ENCODE measurements around the gene CTDSPL.

CTDSPL gene

GRCh38 chr3:37943631-37944314 is 82.1 kb downstream of the CTDSPL start:
- peaks cover 0 to 2% of the 10 kb centered on the region in 2 donors for H3K36me3 ChIP-seq (ENCODE audit: control insufficient read depth in 2 of 2, insufficient read depth in 2 of 2, low read length in 2 of 2)
- no peaks in the 10 kb centered on the region for H3K27me3 ChIP-seq (ENCODE audit: control insufficient read depth in 1 of 2, insufficient read depth in 2 of 2, low read length in 2 of 2)
- H3K27ac ChIP-seq (ENCODE audit: low read length) = peak overlapping the region; percentile 66
- H3K9ac ChIP-seq (ENCODE audit: low read length in 2 of 2) = no peak overlapping the region
- peaks cover 70% of the 10 kb centered on the region for H3K4me1 ChIP-seq (ENCODE audit: control insufficient read depth, insufficient read depth, low read length)
- no peaks in the 10 kb centered on the region for H3K9me3 ChIP-seq (ENCODE audit: control insufficient read depth in 2 of 2, low read length in 2 of 2)
- no peak overlapping the region for H3K4me3 ChIP-seq (ENCODE audit: low read length in 2 of 2)

GRCh38 chr3:37944391-37944842 is 82.7 kb downstream of the CTDSPL start:
- no peak overlapping the region for H3K27ac ChIP-seq (ENCODE audit: low read length)

GRCh38 chr3:37945156-37945806 is 83.6 kb downstream of the CTDSPL start:
- Histone ChIP-seq H3K4me1 (ENCODE audit: control insufficient read depth, insufficient read depth, low read length) (peaks cover 65% of the 10 kb centered on the region), H3K9ac (ENCODE audit: low read length in 2 of 2) (no peak overlapping the region)

More at GRCh38 chr3:37944391-37944842, 82.7 kb downstream of the CTDSPL start:
- H3K4me1 ChIP-seq (ENCODE audit: control insufficient read depth, insufficient read depth, low read length) = peaks cover 65% of the 10 kb centered on the region
- no peaks in the 10 kb centered on the region for H3K27me3 ChIP-seq (ENCODE audit: control insufficient read depth in 1 of 2, insufficient read depth in 2 of 2, low read length in 2 of 2)
- H3K36me3 ChIP-seq (ENCODE audit: control insufficient read depth in 2 of 2, insufficient read depth in 2 of 2, low read length in 2 of 2) = peaks cover 0 to 2% of the 10 kb centered on the region in 2 donors
- H3K9ac ChIP-seq (ENCODE audit: low read length in 2 of 2) = no peak overlapping the region
- H3K9me3 ChIP-seq (ENCODE audit: control insufficient read depth in 2 of 2, low read length in 2 of 2) = no peaks in the 10 kb centered on the region
- peak overlapping the region in 1 of 2 donors; percentile 44 for H3K4me3 ChIP-seq (ENCODE audit: low read length in 2 of 2)

GRCh38 chr3:37945807-37946530 is 84.3 kb downstream of the CTDSPL start:
- no peaks in the 10 kb centered on the region for H3K9me3 ChIP-seq (ENCODE audit: control insufficient read depth in 2 of 2, low read length in 2 of 2)
- peaks cover 58% of the 10 kb centered on the region for H3K4me1 ChIP-seq (ENCODE audit: control insufficient read depth, insufficient read depth, low read length)
- H3K27me3 ChIP-seq (ENCODE audit: control insufficient read depth in 1 of 2, insufficient read depth in 2 of 2, low read length in 2 of 2) = no peaks in the 10 kb centered on the region
- peak overlapping the region in 1 of 2 donors; percentile 3 for H3K4me3 ChIP-seq (ENCODE audit: low read length in 2 of 2)
- H3K27ac ChIP-seq (ENCODE audit: low read length) = peak overlapping the region; percentile 55
- peaks cover 0 to 2% of the 10 kb centered on the region in 2 donors for H3K36me3 ChIP-seq (ENCODE audit: control insufficient read depth in 2 of 2, insufficient read depth in 2 of 2, low read length in 2 of 2)
- no peak overlapping the region for H3K9ac ChIP-seq (ENCODE audit: low read length in 2 of 2)

More at GRCh38 chr3:37945156-37945806, 83.6 kb downstream of the CTDSPL start:
- Histone ChIP-seq H3K27me3 (ENCODE audit: control insufficient read depth in 1 of 2, insufficient read depth in 2 of 2, low read length in 2 of 2) (no peaks in the 10 kb centered on the region), H3K27ac (ENCODE audit: low read length) (peak overlapping the region; percentile 55), H3K36me3 (ENCODE audit: control insufficient read depth in 2 of 2, insufficient read depth in 2 of 2, low read length in 2 of 2) (peaks cover 0 to 2% of the 10 kb centered on the region in 2 donors), H3K4me3 (ENCODE audit: low read length in 2 of 2) (no peak overlapping the region), H3K9me3 (ENCODE audit: control insufficient read depth in 2 of 2, low read length in 2 of 2) (no peaks in the 10 kb centered on the region)

- Histone ChIP-seq H3K4me3 (ENCODE audit: low read length in 2 of 2) (peak overlapping the region in 1 of 2 donors; percentile 3), H3K36me3 (ENCODE audit: control insufficient read depth in 2 of 2, insufficient read depth in 2 of 2, low read length in 2 of 2) (peaks cover 0 to 2% of the 10 kb centered on the region in 2 donors), H3K27me3 (ENCODE audit: control insufficient read depth in 1 of 2, insufficient read depth in 2 of 2, low read length in 2 of 2) (no peaks in the 10 kb centered on the region), H3K27ac (ENCODE audit: low read length) (peak overlapping the region; percentile 55), H3K9me3 (ENCODE audit: control insufficient read depth in 2 of 2, low read length in 2 of 2) (no peaks in the 10 kb centered on the region), H3K4me1 (ENCODE audit: control insufficient read depth, insufficient read depth, low read length) (peaks cover 54% of the 10 kb centered on the region), H3K9ac (ENCODE audit: low read length in 2 of 2) (no peak overlapping the region)
These were observed 84.8 kb downstream of the CTDSPL start for GRCh38 chr3:37946531-37946889.

GRCh38 chr3:37949866-37950265 is 88.2 kb downstream of the CTDSPL start:
- Histone ChIP-seq H3K9me3 (ENCODE audit: control insufficient read depth in 2 of 2, low read length in 2 of 2) (no peaks in the 10 kb centered on the region), H3K4me1 (ENCODE audit: control insufficient read depth, insufficient read depth, low read length) (peaks cover 30% of the 10 kb centered on the region), H3K9ac (ENCODE audit: low read length in 2 of 2) (no peak overlapping the region), H3K27ac (ENCODE audit: low read length) (peak overlapping the region; percentile 7), H3K27me3 (ENCODE audit: control insufficient read depth in 1 of 2, insufficient read depth in 2 of 2, low read length in 2 of 2) (no peaks in the 10 kb centered on the region), H3K36me3 (ENCODE audit: control insufficient read depth in 2 of 2, insufficient read depth in 2 of 2, low read length in 2 of 2) (peaks cover 7% of the 10 kb centered on the region in 2 donors), H3K4me3 (ENCODE audit: low read length in 2 of 2) (no peak overlapping the region)

GRCh38 chr3:37952564-37952963 is 90.9 kb downstream of the CTDSPL start:
- no peak overlapping the region for H3K9ac ChIP-seq (ENCODE audit: low read length in 2 of 2)
- H3K27ac ChIP-seq (ENCODE audit: low read length) = no peak overlapping the region
- peak overlapping the region in 1 of 2 donors; percentile 19 for H3K4me3 ChIP-seq (ENCODE audit: low read length in 2 of 2)
- peaks cover 7 to 9% of the 10 kb centered on the region in 2 donors for H3K36me3 ChIP-seq (ENCODE audit: control insufficient read depth in 2 of 2, insufficient read depth in 2 of 2, low read length in 2 of 2)
- no peaks in the 10 kb centered on the region for H3K9me3 ChIP-seq (ENCODE audit: control insufficient read depth in 2 of 2, low read length in 2 of 2)
- H3K4me1 ChIP-seq (ENCODE audit: control insufficient read depth, insufficient read depth, low read length) = peaks cover 29% of the 10 kb centered on the region
- no peaks in the 10 kb centered on the region for H3K27me3 ChIP-seq (ENCODE audit: control insufficient read depth in 1 of 2, insufficient read depth in 2 of 2, low read length in 2 of 2)

- no peak overlapping the region for H3K9ac ChIP-seq (ENCODE audit: low read length in 2 of 2)
- peaks cover 31% of the 10 kb centered on the region for H3K4me1 ChIP-seq (ENCODE audit: control insufficient read depth, insufficient read depth, low read length)
- H3K27me3 ChIP-seq (ENCODE audit: control insufficient read depth in 1 of 2, insufficient read depth in 2 of 2, low read length in 2 of 2) = no peaks in the 10 kb centered on the region
- no peak overlapping the region for H3K27ac ChIP-seq (ENCODE audit: low read length)
- H3K9me3 ChIP-seq (ENCODE audit: control insufficient read depth in 2 of 2, low read length in 2 of 2) = no peaks in the 10 kb centered on the region
- no peak overlapping the region for H3K4me3 ChIP-seq (ENCODE audit: low read length in 2 of 2)
- H3K36me3 ChIP-seq (ENCODE audit: control insufficient read depth in 2 of 2, insufficient read depth in 2 of 2, low read length in 2 of 2) = peaks cover 7 to 9% of the 10 kb centered on the region in 2 donors
These were observed 91.5 kb downstream of the CTDSPL start for GRCh38 chr3:37953226-37953625.

- Histone ChIP-seq H3K4me1 (ENCODE audit: control insufficient read depth, insufficient read depth, low read length) (peaks cover 31% of the 10 kb centered on the region), H3K9me3 (ENCODE audit: control insufficient read depth in 2 of 2, low read length in 2 of 2) (no peaks in the 10 kb centered on the region), H3K4me3 (ENCODE audit: low read length in 2 of 2) (no peak overlapping the region), H3K9ac (ENCODE audit: low read length in 2 of 2) (no peak overlapping the region), H3K27ac (ENCODE audit: low read length) (peak overlapping the region; percentile 49), H3K36me3 (ENCODE audit: control insufficient read depth in 2 of 2, insufficient read depth in 2 of 2, low read length in 2 of 2) (peaks cover 7% of the 10 kb centered on the region in 2 donors), H3K27me3 (ENCODE audit: control insufficient read depth in 1 of 2, insufficient read depth in 2 of 2, low read length in 2 of 2) (no peaks in the 10 kb centered on the region)
These were observed 92.2 kb downstream of the CTDSPL start for GRCh38 chr3:37953707-37954394.

GRCh38 chr3:37954881-37955280 is 93.2 kb downstream of the CTDSPL start:
- Histone ChIP-seq H3K36me3 (ENCODE audit: control insufficient read depth in 2 of 2, insufficient read depth in 2 of 2, low read length in 2 of 2) (peaks cover 7% of the 10 kb centered on the region in 2 donors), H3K4me3 (ENCODE audit: low read length in 2 of 2) (no peak overlapping the region), H3K9ac (ENCODE audit: low read length in 2 of 2) (no peak overlapping the region), H3K27ac (ENCODE audit: low read length) (no peak overlapping the region), H3K27me3 (ENCODE audit: control insufficient read depth in 1 of 2, insufficient read depth in 2 of 2, low read length in 2 of 2) (no peaks in the 10 kb centered on the region), H3K9me3 (ENCODE audit: control insufficient read depth in 2 of 2, low read length in 2 of 2) (no peaks in the 10 kb centered on the region), H3K4me1 (ENCODE audit: control insufficient read depth, insufficient read depth, low read length) (peaks cover 30% of the 10 kb centered on the region)
